K562 (cell line): Measurements from ENCODE around the gene PHF20. TPM values are rescaled to one million over a fixed set of nuclear protein-coding genes. Genes with fewer than 3 reads are reported as not detected.

Source experiments
- BCL6 ChIP-seq: fragments of 250-450 bp; sonication (Bioruptor Pico); IDR thresholded peaks from 2 replicates; pipeline ENCODE4 v1.4.0; 2020
- CTBP1 ChIP-seq: fragments of 450-650 bp; IDR thresholded peaks from 2 replicates; pipeline ENCODE4 v1.6.1; 2016; ENCODE audit warnings: borderline replicate concordance
- ELF1 ChIP-seq: fragments of 200-800 bp; sonication (Bioruptor generic); IDR thresholded peaks from 2 replicates; pipeline ENCODE4 v1.6.1; 2016; ENCODE audit warnings: missing genetic modification characterization, missing compliant biosample characterization
- FOXM1 ChIP-seq, 2 experiments: fragments of 450-650 bp in 1 of 2; sonication (generic) in 1 of 2; formaldehyde crosslinking in 1 of 2; IDR thresholded peaks; 2 replicates each; pipeline versions ENCODE4 v1.6.1 to v1.9.0; 2017 to 2022; ENCODE audit warnings: low read depth in 2 of 2, mild to moderate bottlenecking in 2 of 2, missing genetic modification reagents in 1 of 2, moderate library complexity in 1 of 2
- HCFC1 ChIP-seq: IDR thresholded peaks from 2 replicates; pipeline ENCODE4 v1.6.1; 2012; ENCODE audit warnings: low read depth, low read length, improper control_type of control experiment
- ILK ChIP-seq: fragments of 450-650 bp; IDR thresholded peaks from 2 replicates; pipeline ENCODE4 v1.6.1; 2016; ENCODE audit warnings: missing genetic modification characterization, low read depth, mild to moderate bottlenecking, missing compliant biosample characterization, moderate library complexity, borderline replicate concordance
- KHSRP ChIP-seq: fragments of 450-650 bp; IDR thresholded peaks from 2 replicates; pipeline ENCODE4 v1.6.1; 2017
- LEF1 ChIP-seq: fragments of 450-650 bp; IDR thresholded peaks from 2 replicates; pipeline ENCODE4 v1.6.1; 2016; ENCODE audit warnings: mild to moderate bottlenecking
- MTA1 ChIP-seq: fragments of 450-650 bp; IDR thresholded peaks from 2 replicates; pipeline ENCODE4 v1.6.1; 2017; ENCODE audit warnings: borderline replicate concordance
- NFE2 ChIP-seq: IDR thresholded peaks from 2 replicates; pipeline ENCODE4 v1.6.1; 2014; ENCODE audit warnings: antibody characterized with exemption, low read depth
- NR4A1 ChIP-seq, 2 experiments: fragments of 250-450 bp in 1 of 2; fragments of 450-650 bp in 1 of 2; sonication (Bioruptor Pico) in 1 of 2; IDR thresholded peaks; 2 replicates each; pipeline versions ENCODE4 v1.4.0 to v1.6.1; 2016 to 2020; ENCODE audit warnings: mild to moderate bottlenecking in 2 of 2, missing compliant biosample characterization in 1 of 2, missing genetic modification characterization in 1 of 2, moderate library complexity in 1 of 2
- POLR2G ChIP-seq: fragments of 200-400 bp; formaldehyde crosslinking; IDR thresholded peaks from 2 replicates; pipeline ENCODE4 v1.6.1; 2017; ENCODE audit warnings: low read depth, mild to moderate bottlenecking, antibody characterized with exemption, low read length, moderate library complexity
- SMARCC2 ChIP-seq: fragments of 450-650 bp; IDR thresholded peaks from 2 replicates; pipeline ENCODE4 v1.6.1; 2017; ENCODE audit warnings: antibody characterized with exemption, moderate library complexity, mild to moderate bottlenecking, low read depth
- SNAPC5 ChIP-seq: fragments of 250-450 bp; sonication (Bioruptor Pico); IDR thresholded peaks from 2 replicates; pipeline ENCODE4 v1.8.0; 2021; ENCODE audit warnings: moderate library complexity, mild to moderate bottlenecking, inconsistent platforms
- SREBF1 ChIP-seq: fragments of 150-350 bp; IDR thresholded peaks from 2 replicates; pipeline ENCODE4 v1.6.1; 2014; ENCODE audit warnings: antibody characterized with exemption, low read depth, low read length, borderline replicate concordance
- TRIM25 ChIP-seq: fragments of 450-650 bp; IDR thresholded peaks from 2 replicates; pipeline ENCODE4 v1.7.0; 2016; ENCODE audit warnings: borderline replicate concordance
- polyA plus RNA-seq, 8 experiments: library from polyadenylated mRNA; depleted of rRNA in 4 of 8; stranded (reverse) in 5 of 8; unstranded in 3 of 8; fragments of >200 nt; fragmentation: Nextera tagmentation in 2 of 8; fragmentation: Illumina TruSeq in 1 of 8; extraction: Ambion mirVana in 2 of 8; extraction: Trizol in 1 of 8; gene quantifications; 2 replicates each; pipeline versions ENCODE4 v1.2.1 to v1.2.3, GENCODE V29; 2011 to 2014; ENCODE audit warnings: inconsistent platforms in 1 of 8, missing spikeins in 1 of 8
- total RNA-seq, 7 experiments: library from RNA; depleted of rRNA in 6 of 7; stranded (reverse); fragments of >200 nt in 6 of 7; fragmentation: Illumina TruSeq in 2 of 7; extraction: Trizol in 2 of 7; gene quantifications; 2 replicates each; pipeline versions ENCODE4 v1.2.1 to v1.2.3, GENCODE V29; 2011 to 2021; ENCODE audit warnings: low replicate concordance in 1 of 7
- TF ChIP-seq, protein P1 (sequence below), 2 experiments: fragments of 450-650 bp; IDR thresholded peaks; 2 replicates each; pipeline ENCODE4 v1.6.1; 2016; ENCODE audit warnings: mild to moderate bottlenecking in 2 of 2, borderline replicate concordance in 1 of 2, low read depth in 1 of 2, moderate library complexity in 1 of 2

The PHF20 gene
- total and polyA plus RNA-seq, 9 of the 15 experiments (the other 6 are each of a cell fraction or from before 2014, with no cell fraction given): 49.9 to 196 (median 70.7) TPM

DNA sequence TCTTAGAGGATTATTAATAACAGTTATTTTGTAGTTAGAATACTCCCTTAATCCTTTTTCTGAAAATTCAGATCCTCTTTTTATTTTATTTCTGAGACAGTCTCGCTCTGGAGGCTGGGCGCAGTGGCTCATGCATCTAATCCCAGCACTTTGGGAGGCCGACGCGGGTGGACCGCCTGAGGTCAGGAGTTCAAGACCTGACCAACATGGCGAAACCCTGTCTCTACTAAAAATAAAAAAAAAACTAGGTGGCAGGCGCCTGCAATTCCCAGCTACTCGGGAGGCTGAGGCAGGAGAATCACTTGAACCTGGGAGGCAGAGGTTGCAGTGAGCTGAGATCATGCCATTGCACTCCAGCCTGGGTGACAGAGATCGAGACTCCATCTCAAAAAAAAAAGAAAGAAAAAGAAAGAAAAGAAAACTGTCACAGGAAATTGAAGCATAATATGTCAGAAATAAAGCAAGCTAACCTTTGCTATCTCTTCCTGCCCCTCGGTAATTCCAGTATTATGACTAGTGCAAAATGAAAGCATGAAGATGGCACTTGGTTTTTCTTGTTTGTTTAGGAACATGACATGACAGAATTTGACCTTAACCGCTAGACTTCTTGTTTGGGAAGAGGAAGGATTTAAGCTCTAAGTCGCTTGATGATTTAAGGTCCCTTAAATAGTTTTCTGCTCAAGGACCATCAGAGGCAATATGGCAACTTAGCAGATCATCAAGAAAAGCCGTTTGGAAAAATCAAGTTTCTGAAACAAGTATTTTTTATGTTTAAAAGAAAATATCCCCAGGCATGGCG lies 27.9 kb upstream of the PHF20 start (continued):
- TF ChIP-seq POLR2G: peak; percentile 64
- peak; percentile 95 for TF ChIP-seq NFE2
- no peak for TF ChIP-seq KHSRP
- peak; percentile 75; the same call in 1 of the 2 replicates for TF ChIP-seq SMARCC2
- TF ChIP-seq TRIM25: peak; percentile 68; the same call in 1 of the 2 replicates
- TF ChIP-seq FOXM1 (IDR thresholded peaks at IDR 0.05; ENCODE audit: low read depth): peak; percentile 9; the same call in 1 of the 2 replicates
- TF ChIP-seq FOXM1 (CRISPR knock-in tag; IDR thresholded peaks at IDR 0.05; ENCODE audit: low read depth): no peak
- peak; percentile 84 for TF ChIP-seq LEF1
- TF ChIP-seq, protein P1, sequence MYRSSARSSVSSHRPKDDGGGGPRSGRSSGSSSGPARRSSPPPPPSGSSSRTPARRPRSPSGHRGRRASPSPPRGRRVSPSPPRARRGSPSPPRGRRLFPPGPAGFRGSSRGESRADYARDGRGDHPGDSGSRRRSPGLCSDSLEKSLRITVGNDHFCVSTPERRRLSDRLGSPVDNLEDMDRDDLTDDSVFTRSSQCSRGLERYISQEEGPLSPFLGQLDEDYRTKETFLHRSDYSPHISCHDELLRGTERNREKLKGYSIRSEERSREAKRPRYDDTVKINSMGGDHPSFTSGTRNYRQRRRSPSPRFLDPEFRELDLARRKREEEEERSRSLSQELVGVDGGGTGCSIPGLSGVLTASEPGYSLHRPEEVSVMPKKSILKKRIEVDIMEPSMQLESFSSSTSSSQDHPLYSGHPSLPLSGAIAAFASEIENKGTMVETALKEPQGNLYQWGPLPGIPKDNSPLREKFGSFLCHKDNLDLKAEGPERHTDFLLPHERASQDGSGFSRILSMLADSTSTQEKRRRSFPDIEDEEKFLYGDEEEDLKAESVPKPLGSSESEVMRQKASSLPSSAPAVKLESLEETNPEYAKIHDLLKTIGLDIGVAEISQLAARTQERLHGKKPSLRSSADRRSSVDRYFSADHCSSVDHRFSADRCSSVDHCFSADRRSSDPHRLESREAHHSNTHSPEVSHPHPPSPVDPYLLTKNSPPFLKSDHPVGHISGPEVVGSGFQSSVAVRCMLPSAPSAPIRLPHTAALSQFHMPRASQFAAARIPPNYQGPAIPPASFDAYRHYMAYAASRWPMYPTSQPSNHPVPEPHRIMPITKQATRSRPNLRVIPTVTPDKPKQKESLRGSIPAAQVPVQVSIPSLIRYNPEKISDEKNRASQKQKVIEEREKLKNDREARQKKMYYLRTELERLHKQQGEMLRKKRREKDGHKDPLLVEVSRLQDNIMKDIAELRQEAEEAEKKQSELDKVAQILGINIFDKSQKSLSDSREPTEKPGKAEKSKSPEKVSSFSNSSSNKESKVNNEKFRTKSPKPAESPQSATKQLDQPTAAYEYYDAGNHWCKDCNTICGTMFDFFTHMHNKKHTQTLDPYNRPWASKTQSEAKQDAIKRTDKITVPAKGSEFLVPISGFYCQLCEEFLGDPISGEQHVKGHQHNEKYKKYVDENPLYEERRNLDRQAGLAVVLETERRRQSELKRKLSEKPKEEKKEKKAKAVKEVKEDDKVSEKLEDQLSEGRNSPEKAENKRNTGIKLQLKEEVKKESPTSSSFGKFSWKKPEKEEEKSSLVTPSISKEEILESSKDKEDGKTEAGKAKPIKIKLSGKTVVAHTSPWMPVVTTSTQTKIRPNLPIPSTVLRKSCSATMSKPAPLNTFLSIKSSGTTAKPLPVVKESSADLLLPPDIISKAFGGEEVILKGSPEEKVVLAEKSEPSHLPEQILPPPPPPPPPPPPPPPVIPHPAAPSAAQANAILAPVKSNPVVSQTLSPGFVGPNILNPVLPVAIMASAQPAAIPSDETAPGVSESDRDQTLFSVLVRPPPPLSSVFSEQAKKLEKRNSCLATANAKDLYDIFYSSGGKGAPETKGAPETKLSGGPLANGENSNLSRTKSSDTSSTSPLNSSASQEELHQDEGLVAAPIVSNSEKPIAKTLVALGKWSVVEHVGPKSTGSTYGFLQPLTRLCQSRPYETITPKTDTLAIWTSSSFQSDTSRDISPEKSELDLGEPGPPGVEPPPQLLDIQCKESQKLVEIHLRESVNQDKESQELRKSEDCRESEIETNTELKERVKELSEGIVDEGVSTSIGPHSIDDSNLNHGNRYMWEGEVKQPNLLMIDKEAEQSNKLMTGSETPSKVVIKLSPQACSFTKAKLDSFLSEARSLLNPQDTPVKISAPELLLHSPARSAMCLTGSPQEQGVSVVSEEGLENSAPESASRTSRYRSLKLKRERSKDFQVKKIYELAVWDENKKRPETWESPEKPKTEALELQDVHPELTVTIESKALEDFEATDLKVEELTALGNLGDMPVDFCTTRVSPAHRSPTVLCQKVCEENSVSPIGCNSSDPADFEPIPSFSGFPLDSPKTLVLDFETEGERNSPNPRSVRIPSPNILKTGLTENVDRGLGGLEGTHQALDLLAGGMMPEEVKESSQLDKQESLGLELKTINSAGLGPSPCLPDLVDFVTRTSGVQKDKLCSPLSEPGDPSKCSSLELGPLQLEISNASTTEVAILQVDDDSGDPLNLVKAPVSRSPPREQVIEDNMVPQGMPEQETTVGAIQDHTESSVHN (IDR thresholded peaks at IDR 0.05; ENCODE audit: borderline replicate concordance in 1 of 2, low read depth in 1 of 2): peak in 1 of 2 experiments; percentile 45; a peak in 1 of 4 replicates
- no peak for TF ChIP-seq HCFC1
- no peak for TF ChIP-seq ELF1 (tag)
- no peak; the same call in 1 of the 2 replicates for TF ChIP-seq ILK (tag)
- TF ChIP-seq SNAPC5 (CRISPR knock-in tag): no peak
- no peak for TF ChIP-seq BCL6 (CRISPR knock-in tag)
- TF ChIP-seq MTA1: peak; percentile 64; the same call in 1 of the 2 replicates
- TF ChIP-seq SREBF1: no peak
- TF ChIP-seq CTBP1: no peak; the same call in 1 of the 2 replicates
- TF ChIP-seq NR4A1 (CRISPR knock-in tag; IDR thresholded peaks at IDR 0.05): no peak
- peak; percentile 72; the same call in 1 of the 2 replicates for TF ChIP-seq NR4A1 (tag; IDR thresholded peaks at IDR 0.05)
